Esophagus muscularis mucosa (tissue), 4 donors: ENCODE results near the gene ASIC1. TPM values are rescaled to one million over a fixed set of nuclear protein-coding genes. Genes with fewer than 3 reads are reported as not detected.

Experiments used
- DNase-seq: peaks from one replicate; pipeline ENCODE4 v3.0.0-alpha.2; 2017; ENCODE audit errors: extremely low spot score
- H3K27ac ChIP-seq, 4 donors: fragments of 200-600 bp; sonication (generic); replicated peaks in 1 of 4; 1 replicate in 3 of 4; 2 replicates in 1 of 4; pipeline ENCODE4 v1.5.1; 2016 to 2019; ENCODE audit warnings: mild to moderate bottlenecking in 1 of 4
- H3K27me3 ChIP-seq, 4 donors: fragments of 200-600 bp; sonication (generic); one replicate each; pipeline versions ENCODE4 v1.5.1 to v1.6.0; 2016 to 2019
- H3K36me3 ChIP-seq, 4 donors: fragments of 200-600 bp; sonication (generic); one replicate each; pipeline ENCODE4 v1.5.1; 2016 to 2019
- H3K4me1 ChIP-seq, 4 donors: fragments of 200-600 bp; sonication (generic); one replicate each; pipeline ENCODE4 v1.5.1; 2016 to 2019
- H3K4me3 ChIP-seq, 4 donors: fragments of 200-600 bp; sonication (generic); 1 replicate in 2 of 4; 2 replicates in 2 of 4; pipeline ENCODE4 v1.5.1; 2016 to 2019; ENCODE audit warnings: mild to moderate bottlenecking in 4 of 4, moderate library complexity in 1 of 4
- H3K9me3 ChIP-seq, 4 donors: fragments of 200-600 bp; sonication (generic); 1 replicate in 3 of 4; 2 replicates in 1 of 4; pipeline ENCODE4 v1.5.1; 2016 to 2019
- EP300 ChIP-seq: sonication (generic); formaldehyde crosslinking; IDR thresholded peaks from one replicate; pipeline ENCODE4 v1.6.1; 2017; ENCODE audit warnings: antibody characterized with exemption
- POLR2A ChIP-seq: fragments of 450-650 bp; IDR thresholded peaks from one replicate; pipeline ENCODE4 v1.6.1; 2017; ENCODE audit warnings: antibody characterized with exemption, moderate library complexity, mild to moderate bottlenecking, low read depth
- POLR2AphosphoS5 ChIP-seq, 2 donors: sonication (generic); formaldehyde crosslinking; IDR thresholded peaks; one replicate each; pipeline ENCODE4 v1.6.1; 2017; ENCODE audit warnings: antibody characterized with exemption in 2 of 2
- WGBS: methylation state at CpG from one replicate; pipeline ENCODE4 v1.1.5; 2018; 5-methylcytosine and 5-hydroxymethylcytosine counted together
- intact Hi-C: fragments of 100-400 bp; cut with DNase I; formaldehyde crosslinking; loops from one replicate; pipeline ENCODE4 v1.15.1; 2023
- total RNA-seq, 4 donors: library from RNA; depleted of rRNA; stranded (reverse); fragments of >200 nt; gene quantifications; one replicate each; pipeline versions ENCODE4 v1.1.0 to v1.2.1, GENCODE V29; 2016
- TF ChIP-seq, protein P1 (sequence below), 3 experiments: fragments of 200-600 bp in 2 of 3; fragments of 450-650 bp in 1 of 3; sonication (generic) in 2 of 3; IDR thresholded peaks; one replicate each; pipeline ENCODE4 v1.5.1; 2017 to 2019; ENCODE audit warnings: antibody characterized with exemption in 3 of 3, mild to moderate bottlenecking in 2 of 3, moderate library complexity in 1 of 3

ASIC1 gene
- total RNA-seq, 4 donors from 2014 or later: 0.66 to 5.6 (median 2.9) TPM

DNA sequence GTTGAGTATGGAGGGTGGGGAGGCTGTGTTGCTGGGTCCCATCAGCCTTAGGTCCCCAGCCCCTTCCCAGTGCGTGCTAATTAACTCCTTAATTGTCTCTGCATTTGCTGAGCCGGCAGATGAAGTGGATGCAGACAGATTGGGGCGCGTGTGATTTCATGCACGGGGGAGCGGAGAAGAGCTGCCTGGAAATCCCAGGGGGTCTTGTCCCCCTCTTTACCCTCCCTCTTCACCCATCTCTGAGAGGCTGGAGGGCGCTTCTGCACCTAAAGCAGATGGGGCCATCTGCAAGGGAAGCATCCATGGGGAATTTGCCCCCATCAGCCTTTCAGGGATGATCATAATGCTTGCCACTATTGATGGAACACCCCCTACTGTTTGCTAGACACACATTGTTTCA, 4.4 kb upstream of the ASIC1 start:
- no peak for TF ChIP-seq POLR2A
- no peak for TF ChIP-seq POLR2AphosphoS5 (IDR thresholded peaks at IDR 0.05)
- TF ChIP-seq, protein P1, sequence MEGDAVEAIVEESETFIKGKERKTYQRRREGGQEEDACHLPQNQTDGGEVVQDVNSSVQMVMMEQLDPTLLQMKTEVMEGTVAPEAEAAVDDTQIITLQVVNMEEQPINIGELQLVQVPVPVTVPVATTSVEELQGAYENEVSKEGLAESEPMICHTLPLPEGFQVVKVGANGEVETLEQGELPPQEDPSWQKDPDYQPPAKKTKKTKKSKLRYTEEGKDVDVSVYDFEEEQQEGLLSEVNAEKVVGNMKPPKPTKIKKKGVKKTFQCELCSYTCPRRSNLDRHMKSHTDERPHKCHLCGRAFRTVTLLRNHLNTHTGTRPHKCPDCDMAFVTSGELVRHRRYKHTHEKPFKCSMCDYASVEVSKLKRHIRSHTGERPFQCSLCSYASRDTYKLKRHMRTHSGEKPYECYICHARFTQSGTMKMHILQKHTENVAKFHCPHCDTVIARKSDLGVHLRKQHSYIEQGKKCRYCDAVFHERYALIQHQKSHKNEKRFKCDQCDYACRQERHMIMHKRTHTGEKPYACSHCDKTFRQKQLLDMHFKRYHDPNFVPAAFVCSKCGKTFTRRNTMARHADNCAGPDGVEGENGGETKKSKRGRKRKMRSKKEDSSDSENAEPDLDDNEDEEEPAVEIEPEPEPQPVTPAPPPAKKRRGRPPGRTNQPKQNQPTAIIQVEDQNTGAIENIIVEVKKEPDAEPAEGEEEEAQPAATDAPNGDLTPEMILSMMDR (IDR thresholded peaks at IDR 0.05): no peak
- TF ChIP-seq EP300: no peak
- intact Hi-C loops: no loop called here
- WGBS: 88% methylated on average over 7 of the region's 7 CpGs

GRCh38 chr12:50053583-50053982, 3.8 kb upstream of the ASIC1 start:
- Histone ChIP-seq H3K27me3 (peaks cover 0 to 40% (median 0%) of the 10 kb centered on the region in 4 donors), H3K9me3 (no peaks in the 10 kb centered on the region), H3K4me1 (peaks cover 24 to 41% (median 39%) of the 10 kb centered on the region in 4 donors), H3K4me3 (no peak overlapping the region), H3K27ac (no peak overlapping the region), H3K36me3 (no peaks in the 10 kb centered on the region)
- no peak for DNase-seq
- intact Hi-C loops: no loop called here
- 75% methylated on average over 1 of the region's 1 CpG for WGBS
- TF ChIP-seq, protein P1 (IDR thresholded peaks at IDR 0.05): no peak
- TF ChIP-seq EP300 (no peak), POLR2AphosphoS5 (IDR thresholded peaks at IDR 0.05) (no peak), POLR2A (no peak)

More for the DNA sequence above, 4.4 kb upstream of the ASIC1 start:
- Histone ChIP-seq H3K9me3 (no peaks in the 10 kb centered on the region), H3K4me1 (peaks cover 22 to 37% (median 35%) of the 10 kb centered on the region in 4 donors), H3K27ac (no peak overlapping the region), H3K36me3 (no peaks in the 10 kb centered on the region), H3K27me3 (peaks cover 0 to 35% (median 0%) of the 10 kb centered on the region in 4 donors), H3K4me3 (no peak overlapping the region)
- no peak for DNase-seq

DNA sequence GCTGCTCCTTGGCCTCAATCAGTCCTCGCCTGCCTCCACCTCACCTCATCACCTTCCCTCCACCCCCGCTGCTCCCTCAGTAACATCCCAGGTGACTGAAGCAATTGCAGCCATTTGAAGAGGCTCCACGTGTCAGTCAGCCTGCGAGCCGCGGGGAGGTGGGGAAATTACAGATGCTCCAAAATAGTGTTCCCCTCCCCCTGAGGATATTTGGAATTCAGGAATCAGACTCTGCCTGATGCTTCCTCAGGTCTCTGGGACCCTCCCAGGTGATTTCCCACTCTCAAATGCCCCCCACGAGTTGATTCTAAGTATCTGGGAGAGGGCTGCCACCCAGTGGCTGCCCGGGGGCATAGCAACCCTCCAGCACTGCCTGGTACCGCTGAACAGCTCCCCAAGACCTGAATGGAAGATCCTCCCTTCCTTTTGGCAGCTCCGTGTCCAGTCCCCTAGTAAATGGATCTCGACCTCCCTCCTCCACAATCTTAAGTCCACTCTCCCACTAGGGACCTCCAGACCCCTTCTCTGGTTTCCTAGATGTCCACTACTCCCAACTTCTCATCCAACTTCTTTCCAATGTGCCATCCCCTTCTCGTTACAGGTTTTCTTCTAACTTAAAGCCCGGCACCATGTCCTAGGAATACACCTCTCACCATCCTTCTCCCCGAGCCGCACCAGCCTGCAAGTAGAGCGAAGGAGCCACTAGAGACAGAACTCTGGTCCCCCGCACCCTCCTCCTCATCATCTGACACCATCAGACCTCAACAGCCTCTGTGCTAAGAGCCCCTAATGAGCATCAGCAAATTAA, 1.4 kb upstream of the ASIC1 start:
- intact Hi-C loops: no loop called here
- H3K9me3 ChIP-seq: no peaks in the 10 kb centered on the region
- peaks cover 0 to 23% (median 0%) of the 10 kb centered on the region in 4 donors for H3K27me3 ChIP-seq
- peaks cover 20 to 29% (median 28%) of the 10 kb centered on the region in 4 donors for H3K4me1 ChIP-seq
- H3K4me3 ChIP-seq: peak overlapping the region in 2 of 4 donors; percentile 26 to 72
- no peak for DNase-seq
- TF ChIP-seq POLR2AphosphoS5 (IDR thresholded peaks at IDR 0.05): no peak
- no peak for TF ChIP-seq POLR2A
- TF ChIP-seq, protein P1 (IDR thresholded peaks at IDR 0.05): peak; percentile 95 to 99 (median 96)
- TF ChIP-seq EP300: no peak
- 16% methylated on average over 14 of the region's 17 CpGs for WGBS
- no peaks in the 10 kb centered on the region for H3K36me3 ChIP-seq
- H3K27ac ChIP-seq: no peak overlapping the region

DNA sequence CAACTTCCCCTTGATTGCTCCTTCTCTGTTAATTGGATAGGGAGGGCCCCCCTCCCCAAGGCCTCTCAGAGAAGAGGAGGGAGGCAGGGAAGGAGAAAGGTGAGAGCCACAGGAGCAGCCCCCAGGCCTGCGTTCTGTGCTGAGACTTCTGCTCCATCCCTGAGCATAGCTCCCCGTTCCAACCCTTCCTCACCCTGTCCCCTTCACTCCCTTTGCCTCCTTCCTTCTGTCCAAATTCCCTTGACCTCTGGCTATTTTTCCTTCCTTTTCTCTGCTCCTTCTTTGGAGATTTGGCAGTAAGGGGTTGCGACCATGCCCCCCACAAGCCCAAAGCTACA, 788 bp upstream of the ASIC1 start:
- WGBS: 32% methylated on average over 3 of the region's 3 CpGs
- H3K4me3 ChIP-seq: peak overlapping the region; percentile 72 to 84 (median 74)
- peaks cover 20 to 32% (median 26%) of the 10 kb centered on the region in 4 donors for H3K4me1 ChIP-seq
- intact Hi-C loops: no loop called here
- H3K9me3 ChIP-seq: no peaks in the 10 kb centered on the region
- no peaks in the 10 kb centered on the region for H3K36me3 ChIP-seq
- H3K27ac ChIP-seq: no peak overlapping the region
- DNase-seq: no peak
- no peak for TF ChIP-seq EP300
- TF ChIP-seq POLR2AphosphoS5 (IDR thresholded peaks at IDR 0.05): no peak
- TF ChIP-seq, protein P1 (IDR thresholded peaks at IDR 0.05): no peak
- TF ChIP-seq POLR2A: no peak
- H3K27me3 ChIP-seq: peaks cover 0 to 18% (median 0%) of the 10 kb centered on the region in 4 donors
